Thyroid gland (tissue), 4 donors: Measurements from ENCODE around the gene AKT2.
A peak's percentile ranks its signal among the peaks of the same experiment; 100 is the strongest.

ENCODE experiments used
- CTCF ChIP-seq, 6 experiments: fragments of 200-600 bp in 3 of 6; fragments of 450-650 bp in 3 of 6; sonication (generic) in 3 of 6; IDR thresholded peaks; one replicate each; pipeline ENCODE4 v1.5.1; 2016 to 2019; ENCODE audit warnings: antibody characterized with exemption in 6 of 6, mild to moderate bottlenecking in 2 of 6, inconsistent platforms in 1 of 6, moderate library complexity in 1 of 6
- POLR2A ChIP-seq, 2 donors: fragments of 450-650 bp; IDR thresholded peaks; one replicate each; pipeline ENCODE4 v1.6.1; 2017; ENCODE audit warnings: antibody characterized with exemption in 2 of 2, mild to moderate bottlenecking in 2 of 2, moderate library complexity in 1 of 2

- peak; percentile 88 to 96 (median 94) for TF ChIP-seq CTCF (IDR thresholded peaks at IDR 0.05)
- no peak for TF ChIP-seq POLR2A (IDR thresholded peaks at IDR 0.05)
Observed at GRCh38 chr19:40221858-40222619, 63.1 kb downstream of the AKT2 start.
